GM21515 (cell line): ENCODE measurements around the gene FAM181A.

Experiments
- ATAC-seq: cut with Tn5 transposase; IDR thresholded peaks from one replicate; pipeline ENCODE4 v1.9.1; 2021; ENCODE audit not compliant: unreplicated experiment

FAM181A gene

GRCh38 chr14:93977171-93977570 lies 50.0 kb downstream of the FAM181A start:
- ATAC-seq, result no peak

- peak; percentile 36 for ATAC-seq
These were observed 50.8 kb downstream of the FAM181A start for GRCh38 chr14:93977790-93978581.

- no peak for ATAC-seq
These were observed 51.6 kb downstream of the FAM181A start for GRCh38 chr14:93978735-93979134.
